Transverse colon (tissue), 4 donors: ENCODE measurements around the gene FCMR. TPM values are rescaled to one million over a fixed set of nuclear protein-coding genes. Genes with fewer than 3 reads are reported as not detected.

ENCODE experiments used
- DNase-seq: peaks from one replicate; pipeline ENCODE4 v3.0.0-alpha.2; 2019
- H3K27ac ChIP-seq, 4 donors: fragments of 200-600 bp; sonication (generic); 2 replicates each; pipeline ENCODE4 v1.5.1; 2016 to 2018; ENCODE audit warnings: inconsistent platforms in 4 of 4
- H3K27me3 ChIP-seq: fragments of 200-600 bp; sonication (generic); 2 replicates; pipeline ENCODE4 v1.5.1; 2017; ENCODE audit warnings: inconsistent platforms
- H3K36me3 ChIP-seq, 4 donors: fragments of 200-600 bp; sonication (generic); 2 replicates each; pipeline ENCODE4 v1.5.1; 2017 to 2019; ENCODE audit warnings: inconsistent platforms in 4 of 4
- H3K4me1 ChIP-seq, 4 donors: fragments of 200-600 bp; sonication (generic); 2 replicates each; pipeline ENCODE4 v1.5.1; 2017 to 2020; ENCODE audit warnings: inconsistent platforms in 4 of 4
- H3K4me3 ChIP-seq, 4 donors: fragments of 200-600 bp; sonication (generic); 1 replicate in 1 of 4; 2 replicates in 3 of 4; pipeline versions ENCODE4 v1.5.1 to v1.6.1; 2017 to 2019; ENCODE audit warnings: inconsistent platforms in 4 of 4
- H3K9me3 ChIP-seq, 2 donors: fragments of 200-600 bp; sonication (generic); 2 replicates each; pipeline ENCODE4 v1.5.1; 2017 to 2019; ENCODE audit warnings: inconsistent platforms in 2 of 2
- CTCF ChIP-seq, 5 experiments: fragments of 200-600 bp in 3 of 5; fragments of 450-650 bp in 2 of 5; sonication (generic) in 3 of 5; IDR thresholded peaks; 1 replicate in 2 of 5; 2 replicates in 3 of 5; pipeline ENCODE4 v1.5.1; 2016 to 2017; ENCODE audit warnings: antibody characterized with exemption in 5 of 5, inconsistent platforms in 3 of 5, mild to moderate bottlenecking in 2 of 5, moderate library complexity in 1 of 5
- EP300 ChIP-seq: sonication (generic); formaldehyde crosslinking; IDR thresholded peaks from one replicate; pipeline ENCODE4 v1.6.1; 2017; ENCODE audit warnings: antibody characterized with exemption, low read depth
- POLR2A ChIP-seq: fragments of 450-650 bp; IDR thresholded peaks from one replicate; pipeline ENCODE4 v1.6.1; 2016; ENCODE audit warnings: antibody characterized with exemption, mild to moderate bottlenecking, moderate library complexity
- POLR2AphosphoS5 ChIP-seq, 3 donors: sonication (generic); formaldehyde crosslinking; IDR thresholded peaks; one replicate each; pipeline ENCODE4 v1.6.1; 2016; ENCODE audit warnings: antibody characterized with exemption in 3 of 3
- WGBS, 2 donors: methylation state at CpG; one replicate each; pipeline ENCODE4 v1.1.5; 2018; ENCODE audit warnings: low coverage in 1 of 2; 5-methylcytosine and 5-hydroxymethylcytosine counted together
- in situ Hi-C, 4 donors: fragments of 200-750 bp; cut with MboI; loops; one replicate each; pipeline versions ENCODE4 v1.15.0 to v1.15.1; 2017; ENCODE audit warnings: low sequenced_read_pairs in 3 of 4, low pct_ligation_motif_present in 1 of 4, low pct_unique_long_range_greater_than_20kb in 1 of 4
- intact Hi-C: fragments of 100-400 bp; cut with DNase I; formaldehyde crosslinking; loops from one replicate; pipeline ENCODE4 v1.15.1; 2023; ENCODE audit warnings: low total_unique reads
- total RNA-seq, 4 donors: library from RNA; depleted of rRNA; stranded (reverse); fragments of >200 nt; gene quantifications; one replicate each; pipeline ENCODE4 v1.1.0, GENCODE V29; 2016

FCMR gene
- total RNA-seq, 4 donors from 2014 or later = 1.00 to 51.6 (median 15.9) TPM

DNA sequence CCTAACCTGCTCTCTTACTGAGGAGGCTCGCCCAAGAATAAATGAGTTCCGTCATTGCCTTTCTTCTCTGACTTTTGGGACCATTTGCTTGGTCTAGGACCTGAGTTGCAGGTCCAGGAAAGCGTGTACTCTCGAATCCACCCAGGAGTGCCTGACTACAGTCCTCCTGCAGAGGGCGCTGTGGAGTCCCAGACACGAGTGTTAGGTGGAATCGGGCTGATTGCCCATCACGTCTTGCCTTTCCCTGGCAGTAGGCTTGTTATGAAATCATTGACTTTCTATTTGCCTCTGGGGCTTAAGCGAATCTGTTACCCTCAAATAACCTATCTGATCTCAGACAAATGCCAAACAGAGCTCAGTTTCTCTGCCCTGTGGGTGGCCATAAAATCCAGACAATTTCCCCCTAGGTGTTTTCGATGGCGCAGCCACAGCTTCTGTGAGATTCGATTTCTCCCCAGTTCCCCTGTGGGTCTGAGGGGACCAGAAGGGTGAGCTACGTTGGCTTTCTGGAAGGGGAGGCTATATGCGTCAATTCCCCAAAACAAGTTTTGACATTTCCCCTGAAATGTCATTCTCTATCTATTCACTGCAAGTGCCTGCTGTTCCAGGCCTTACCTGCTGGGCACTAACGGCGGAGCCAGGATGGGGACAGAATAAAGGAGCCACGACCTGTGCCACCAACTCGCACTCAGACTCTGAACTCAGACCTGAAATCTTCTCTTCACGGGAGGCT lies 56.6 kb downstream of the FCMR start, which contains the start of gene IL20:
TSS of gene IL20 (plus strand) at position 685 of the 733 bp plus-strand sequence. CDS start 230 bp downstream, outside the sequence.
- Histone ChIP-seq H3K4me1 (no peaks in the 10 kb centered on the region), H3K27ac (no peak within 1 kb of the TSS), H3K4me3 (no peak within 1 kb of the TSS), H3K27me3 (peaks cover 5% of the 10 kb centered on the region), H3K9me3 (no peaks in the 10 kb centered on the region), H3K36me3 (no peaks in the 10 kb centered on the region)
- in situ Hi-C loops (no loop called here), intact Hi-C loops (loop anchor here (5.0 kb wide), 1 partner anchor 607 kb away; no protein-coding TSS in a partner anchor)
- DNase-seq = peak; percentile 85
- no peak for TF ChIP-seq EP300
- TF ChIP-seq CTCF (IDR thresholded peaks at IDR 0.05) = peak; percentile 69 to 86 (median 74)
- WGBS, 2 donors = 4 to 53% methylated on average over 4 to 19 of the region's 19 CpGs

GRCh38 chr1:206863266-206863665 lies 58.5 kb downstream of the FCMR start:
- H3K4me3 ChIP-seq = no peak overlapping the region
- no peaks in the 10 kb centered on the region for H3K9me3 ChIP-seq
- no peak for DNase-seq
- WGBS, 2 donors = 50% methylated on average over 1 of the region's 1 CpG; no CpG with 5 or more reads in 1 of the 2 donors
- H3K36me3 ChIP-seq = no peaks in the 10 kb centered on the region
- peaks cover 5% of the 10 kb centered on the region for H3K27me3 ChIP-seq
- intact Hi-C loops (loop anchor here (5.0 kb wide), 1 partner anchor 609 kb away; no protein-coding TSS in a partner anchor), in situ Hi-C loops (no loop called here)
- H3K4me1 ChIP-seq = no peaks in the 10 kb centered on the region
- no peak overlapping the region for H3K27ac ChIP-seq
- no peak for TF ChIP-seq POLR2A
- TF ChIP-seq EP300 = no peak
- TF ChIP-seq CTCF (IDR thresholded peaks at IDR 0.05) = no peak
- TF ChIP-seq POLR2AphosphoS5 (IDR thresholded peaks at IDR 0.05) = no peak

DNA sequence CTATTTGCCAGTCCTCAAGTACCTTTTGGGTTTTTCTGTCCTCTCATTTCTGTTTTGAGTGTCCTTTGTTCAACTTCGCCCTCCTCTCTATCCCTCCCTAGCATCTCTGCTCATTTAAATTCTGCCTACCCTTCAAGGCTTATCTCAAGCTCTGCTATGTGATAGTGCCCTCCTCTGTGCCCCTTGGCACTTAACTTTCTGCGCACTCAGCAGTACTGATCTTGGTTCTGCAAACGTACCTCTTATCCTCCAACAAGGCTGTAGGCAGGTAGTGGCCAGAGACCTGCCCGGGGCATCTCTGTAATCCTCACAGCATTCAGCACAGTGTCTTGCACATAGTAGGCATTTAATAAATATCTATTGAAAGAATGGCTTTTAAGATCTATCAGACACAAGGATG lies 61.6 kb downstream of the FCMR start:
- no peaks in the 10 kb centered on the region for H3K36me3 ChIP-seq
- H3K27me3 ChIP-seq = peaks cover 5% of the 10 kb centered on the region
- TF ChIP-seq POLR2A (no peak), EP300 (no peak), POLR2AphosphoS5 (IDR thresholded peaks at IDR 0.05) (no peak), CTCF (IDR thresholded peaks at IDR 0.05) (no peak)
- H3K9me3 ChIP-seq = no peaks in the 10 kb centered on the region
- no peak overlapping the region for H3K27ac ChIP-seq
- in situ Hi-C loops = no loop called here
- WGBS, 2 donors = 69 to 88% methylated on average over 4 of the region's 4 CpGs
- intact Hi-C loops = loop anchor here (5.0 kb wide), 1 partner anchor 612 kb away; no protein-coding TSS in a partner anchor
- no peak overlapping the region for H3K4me3 ChIP-seq
- H3K4me1 ChIP-seq = no peaks in the 10 kb centered on the region
- DNase-seq = no peak

GRCh38 chr1:206859082-206859521 lies 62.6 kb downstream of the FCMR start:
- Histone ChIP-seq H3K4me1 (no peaks in the 10 kb centered on the region), H3K27ac (no peak overlapping the region), H3K27me3 (peaks cover 5% of the 10 kb centered on the region), H3K36me3 (no peaks in the 10 kb centered on the region), H3K4me3 (no peak overlapping the region), H3K9me3 (no peaks in the 10 kb centered on the region)
- DNase-seq = no peak
- intact Hi-C loops (no loop called here), in situ Hi-C loops (no loop called here)
- WGBS, 2 donors = 57% methylated on average over 5 of the region's 5 CpGs; no CpG with 5 or more reads in 1 of the 2 donors
- TF ChIP-seq POLR2AphosphoS5 (IDR thresholded peaks at IDR 0.05) (no peak), POLR2A (no peak), EP300 (no peak), CTCF (IDR thresholded peaks at IDR 0.05) (no peak)
